GM19238 (cell line): ENCODE results near the gene JAKMIP1.

Source experiments
- DNase-seq: peaks from one replicate; pipeline ENCODE4 v3.0.0; 2011; ENCODE audit warnings: low spot score; ENCODE audit not compliant: insufficient read length

JAKMIP1 gene

GRCh38 chr4:6065934-6066590, 134.3 kb downstream of the JAKMIP1 start:
- DNase-seq = no peak

- no peak for DNase-seq
These were observed 135.2 kb downstream of the JAKMIP1 start for GRCh38 chr4:6065166-6065565.

- no peak for DNase-seq
These were observed 136.0 kb downstream of the JAKMIP1 start for GRCh38 chr4:6064383-6064782.

- no peak for DNase-seq
These were observed 136.7 kb downstream of the JAKMIP1 start for GRCh38 chr4:6063684-6064083.

- DNase-seq = no peak
These were observed 138.2 kb downstream of the JAKMIP1 start for GRCh38 chr4:6062133-6062532.

- DNase-seq = no peak
These were observed 141.0 kb downstream of the JAKMIP1 start for GRCh38 chr4:6059375-6059805.

- no peak for DNase-seq
These were observed 141.6 kb downstream of the JAKMIP1 start for GRCh38 chr4:6058531-6059374.

- no peak for DNase-seq
These were observed 143.2 kb downstream of the JAKMIP1 start for GRCh38 chr4:6056976-6057766.

GRCh38 chr4:6055436-6055835, 144.9 kb downstream of the JAKMIP1 start:
- DNase-seq = no peak

GRCh38 chr4:6055030-6055429, 145.3 kb downstream of the JAKMIP1 start:
- no peak for DNase-seq

- no peak for DNase-seq
These were observed 146.0 kb downstream of the JAKMIP1 start for GRCh38 chr4:6054162-6054922.

GRCh38 chr4:6052679-6053078, 147.7 kb downstream of the JAKMIP1 start:
- no peak for DNase-seq

GRCh38 chr4:6050551-6050950, 149.8 kb downstream of the JAKMIP1 start:
- no peak for DNase-seq

- no peak for DNase-seq
These were observed 150.4 kb downstream of the JAKMIP1 start for GRCh38 chr4:6049985-6050384.

- no peak for DNase-seq
These were observed 151.1 kb downstream of the JAKMIP1 start for GRCh38 chr4:6049278-6049677.

- no peak for DNase-seq
These were observed 151.8 kb downstream of the JAKMIP1 start for GRCh38 chr4:6048537-6048936.

- no peak for DNase-seq
These were observed 153.1 kb downstream of the JAKMIP1 start for GRCh38 chr4:6047130-6047673.

- no peak for DNase-seq
These were observed 153.7 kb downstream of the JAKMIP1 start for GRCh38 chr4:6046526-6047129.

- no peak for DNase-seq
These were observed 155.5 kb downstream of the JAKMIP1 start for GRCh38 chr4:6044805-6045204.

GRCh38 chr4:6044276-6044675, 156.1 kb downstream of the JAKMIP1 start:
- DNase-seq = no peak

- no peak for DNase-seq
These were observed 156.5 kb downstream of the JAKMIP1 start for GRCh38 chr4:6043843-6044242.
